Metanephros (tissue), 2 donors: ENCODE data around the gene SPATA17. TPM values are rescaled to one million over a fixed set of nuclear protein-coding genes. Genes with fewer than 3 reads are reported as not detected.

Experiments used
- small RNA-seq: library from RNA; depleted of rRNA; stranded (forward); fragments of <200 nt; gene quantifications from one replicate; pipeline ENCODE3, GENCODE V24; 2014; ENCODE audit warnings: low replicate concordance
- total RNA-seq: library from RNA; depleted of rRNA; stranded (reverse); fragments of >200 nt; gene quantifications from one replicate; pipeline ENCODE4 v1.2.3, GENCODE V29; 2014

The SPATA17 gene
- 10.7 TPM for total RNA-seq

GRCh38 chr1:217630711-217631591 is at the start of gene SPATA17, which contains the start of gene GPATCH2:
TSS of gene SPATA17 (plus strand) at chr1:217631344. CDS start at chr1:217631379, 35 bp downstream.
TSS of gene GPATCH2 (minus strand) at chr1:217631090. CDS start at chr1:217630971, 119 bp downstream.

Small RNAs within 50 kb of the gene (small RNA-seq; reads per million reads assigned to genes)
- not detected for gene UBBP2

Other genes starting within 250 kb of the SPATA17 start
- 26.4 TPM for gene GPATCH2, start 254 bp upstream of the SPATA17 start, total RNA-seq